SKM-1 treated with dmso at 0.1 percent for 144 hours (cell line): Measurements from ENCODE around the gene DPPA2.

Experiments used
- DNase-seq: peaks from one replicate; lab custom pipeline; 2025; ENCODE audit not compliant: unreplicated experiment; lab: John Stamatoyannopoulos, UW

The DPPA2 gene

DNA sequence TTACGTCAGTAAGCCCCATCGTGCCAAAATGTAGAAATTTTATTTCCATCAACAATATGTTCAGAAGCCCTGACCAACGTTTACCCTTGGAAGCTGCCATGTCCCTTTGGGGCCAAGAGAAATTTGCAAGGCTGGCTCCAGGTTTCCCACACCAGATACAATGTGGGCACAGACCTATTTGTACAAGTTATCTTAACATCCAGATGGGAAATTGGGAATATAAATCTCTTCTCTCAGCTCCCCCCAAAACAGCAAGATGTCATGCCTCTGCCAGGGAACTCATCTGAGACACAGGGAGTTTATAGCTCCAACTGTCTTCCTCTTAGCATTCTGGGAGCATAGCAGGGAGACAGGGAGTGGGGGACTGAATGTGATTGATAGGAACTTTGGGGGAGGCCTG is 9.3 kb upstream of the DPPA2 start:
- no peak for DNase-seq

DNA sequence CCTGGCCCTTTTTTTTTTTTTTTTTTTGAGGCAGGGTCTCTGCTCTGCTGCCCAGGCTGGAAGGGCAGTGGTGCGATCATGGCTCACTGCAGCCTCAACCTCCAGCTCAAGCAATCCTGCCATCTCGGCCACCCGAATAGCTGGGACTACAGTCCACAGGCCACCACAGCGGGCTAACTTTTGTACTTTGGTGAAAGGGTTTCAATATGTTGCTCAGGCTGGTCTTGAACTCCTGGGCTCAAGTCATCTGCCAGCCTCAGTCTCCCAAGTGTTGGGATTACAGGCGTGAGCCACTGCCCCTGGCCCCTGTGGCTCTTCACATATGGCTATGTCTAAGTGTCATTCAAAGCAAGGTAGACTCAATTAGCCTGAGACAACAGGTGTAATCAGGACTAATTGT is 8.8 kb upstream of the DPPA2 start:
- DNase-seq: no peak

DNA sequence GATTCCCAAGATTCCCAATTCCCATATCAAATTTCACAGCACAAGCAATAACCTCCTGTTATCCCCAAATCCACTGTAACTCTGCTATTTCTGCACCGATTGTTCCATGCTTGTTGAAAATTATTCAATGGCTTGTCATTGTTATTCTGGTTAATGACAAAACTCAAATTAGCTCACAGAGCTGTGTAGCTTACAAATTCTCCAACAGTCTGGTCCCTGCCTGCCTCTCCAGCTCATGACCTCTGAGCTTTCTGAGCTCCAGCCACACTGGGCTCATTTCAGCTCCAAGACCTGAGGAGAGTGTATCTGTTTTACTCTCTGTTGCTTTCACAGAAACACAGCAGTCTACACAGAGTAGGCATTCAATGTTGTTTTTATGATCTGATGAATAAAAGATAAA is 3.3 kb downstream of the DPPA2 start:
- DNase-seq: no peak

DNA sequence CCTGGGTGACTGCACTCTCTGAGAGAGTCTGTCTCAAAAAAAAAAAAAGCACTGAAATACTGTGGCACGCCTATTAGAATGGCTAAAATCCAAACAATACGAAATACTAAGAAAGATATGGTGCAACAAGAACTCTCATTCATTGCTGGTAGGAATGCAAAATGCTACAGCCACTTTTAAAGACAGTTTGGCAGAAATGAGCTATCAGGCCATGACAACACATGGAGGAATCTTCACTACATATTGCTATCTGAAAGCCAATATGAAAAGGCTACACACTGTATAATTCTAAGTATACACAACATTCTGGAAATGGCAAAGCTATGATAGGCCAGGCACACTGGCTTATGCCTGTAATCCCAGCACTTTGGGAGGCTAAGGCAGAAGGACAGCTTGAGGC is 18.8 kb downstream of the DPPA2 start:
- no peak for DNase-seq

DNA sequence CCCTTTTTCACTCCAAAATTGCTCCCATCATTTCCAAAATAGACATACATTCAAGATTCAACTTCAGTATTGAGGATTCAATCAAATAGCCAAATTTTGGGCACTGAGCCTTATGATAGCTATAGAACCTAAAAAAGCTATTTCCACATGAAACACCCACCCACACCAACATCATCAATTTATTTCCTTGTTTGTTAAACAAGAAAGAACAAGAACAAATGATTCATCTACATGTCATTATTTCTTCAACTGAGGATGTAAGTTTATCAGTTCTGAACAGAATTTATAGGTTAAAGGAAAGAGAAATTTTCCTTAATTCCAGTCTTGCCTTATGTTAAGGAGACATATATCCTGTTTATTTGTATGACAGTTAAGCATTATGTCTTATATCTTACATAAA is 32.2 kb downstream of the DPPA2 start:
- no peak for DNase-seq

DNA sequence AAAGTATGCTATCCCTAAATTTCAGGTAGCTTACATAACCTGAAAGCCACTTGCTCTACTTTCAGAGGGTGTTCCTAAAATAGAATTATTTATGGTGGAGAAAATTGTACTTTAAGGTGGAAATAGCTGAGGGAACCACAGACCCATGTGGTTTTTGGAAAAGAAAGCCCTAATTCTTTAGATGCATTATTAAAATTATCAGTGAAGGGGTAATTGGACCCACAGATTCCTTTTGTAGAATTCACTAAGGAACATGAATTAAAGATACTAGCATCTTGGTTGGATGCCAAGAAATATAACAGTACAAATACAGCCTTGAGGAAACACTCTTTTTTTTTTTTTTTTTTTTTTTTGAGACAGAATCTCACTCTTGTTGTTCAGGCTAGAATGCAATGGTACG is 37.8 kb downstream of the DPPA2 start:
- no peak for DNase-seq

DNA sequence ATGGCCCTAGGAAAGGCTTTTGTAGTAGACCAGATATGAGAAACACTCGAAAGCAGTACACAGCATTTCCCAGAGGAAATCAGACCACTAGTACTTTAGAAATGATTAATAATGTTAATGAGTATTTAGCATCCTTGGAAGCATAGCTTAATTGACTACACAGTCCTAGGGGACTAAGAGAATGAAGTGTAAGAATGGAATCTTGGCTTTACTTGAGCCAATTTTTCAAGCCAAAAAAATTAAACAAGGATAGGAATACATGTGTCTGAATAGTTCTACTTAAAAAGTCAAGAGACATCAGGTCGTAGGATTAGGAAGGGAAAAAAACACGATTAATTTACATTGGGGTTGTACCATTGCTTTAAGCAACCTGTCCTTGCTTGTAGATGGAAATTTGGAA is 38.2 kb downstream of the DPPA2 start:
- DNase-seq: no peak

DNA sequence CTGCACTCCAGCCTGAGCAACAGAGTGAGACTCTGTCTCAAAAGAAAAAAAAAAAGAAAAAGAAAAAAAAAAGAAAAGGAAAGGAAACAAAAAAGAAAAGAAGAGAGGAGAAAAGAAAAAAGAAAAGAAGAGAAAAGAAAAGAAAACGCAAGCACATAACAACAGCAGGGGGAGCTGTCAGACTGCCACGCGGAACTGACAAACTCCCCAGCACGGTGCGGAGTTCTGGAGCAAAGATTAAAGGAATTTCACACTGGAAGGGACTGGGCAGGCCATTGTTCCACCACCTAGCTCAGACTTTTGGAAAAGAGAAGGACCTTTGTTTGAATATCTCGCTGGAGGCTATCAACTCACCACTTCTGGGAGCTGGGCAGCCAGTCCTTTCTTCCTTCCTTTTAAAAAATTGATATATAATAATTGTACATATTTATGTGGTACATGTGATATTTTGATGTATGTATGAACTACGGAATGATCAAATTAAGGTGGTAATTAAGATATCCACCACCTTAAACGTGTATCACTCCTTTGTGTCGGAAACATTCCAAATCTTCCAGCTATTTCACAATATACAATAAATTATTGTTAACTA is 40.5 kb downstream of the DPPA2 start:
- DNase-seq: no peak

DNA sequence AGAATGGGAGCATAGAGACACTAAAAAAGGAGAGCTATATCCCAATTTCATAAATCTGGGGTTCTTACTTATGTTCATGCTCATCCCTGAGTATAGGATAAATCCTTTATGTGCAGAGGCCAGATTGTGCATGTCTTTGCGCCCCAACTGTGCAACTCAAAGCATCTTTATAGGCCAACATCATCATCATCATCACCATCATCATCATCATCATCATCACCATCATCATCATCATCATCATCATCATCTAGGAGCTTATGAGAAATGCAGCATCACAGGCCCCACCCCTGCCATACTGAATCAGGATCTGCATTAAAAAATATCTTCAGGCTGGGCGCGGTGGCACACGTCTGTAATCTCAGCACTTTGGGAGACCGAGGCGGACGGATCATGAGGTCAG is 45.5 kb downstream of the DPPA2 start:
- no peak for DNase-seq

DNA sequence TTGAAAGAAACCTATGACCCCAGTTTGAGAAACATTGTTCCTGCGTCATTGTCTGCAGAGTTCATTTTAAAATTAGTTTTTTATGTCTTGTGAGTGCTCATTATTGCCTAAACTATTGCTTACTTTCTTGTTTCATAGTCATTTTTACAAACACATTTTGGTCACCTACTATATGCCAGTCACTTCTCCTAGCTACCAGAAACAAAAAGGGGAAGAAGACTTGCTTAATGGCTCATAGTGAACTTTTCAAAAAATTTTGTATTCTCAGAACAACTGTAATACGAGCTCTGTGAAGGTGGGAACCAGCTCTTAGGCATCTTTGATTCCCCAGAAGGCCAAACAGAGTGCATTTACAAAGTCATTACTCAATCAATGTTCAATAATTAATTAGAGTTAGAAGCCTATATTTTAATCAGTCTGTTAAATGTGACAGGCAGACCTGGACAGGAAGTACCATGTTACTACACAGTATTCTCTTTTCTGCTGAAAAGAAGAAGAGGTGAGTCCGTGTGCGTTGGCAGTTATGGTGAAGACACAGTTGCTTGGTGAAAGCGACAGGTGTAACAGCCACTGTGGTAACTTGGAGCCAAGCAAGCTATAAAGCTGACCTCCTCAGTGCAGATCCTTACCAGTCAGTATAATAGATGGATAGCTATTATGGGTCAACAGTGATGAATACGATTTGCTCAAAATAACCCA is 46.6 kb downstream of the DPPA2 start:
- peak; percentile 77 for DNase-seq

DNA sequence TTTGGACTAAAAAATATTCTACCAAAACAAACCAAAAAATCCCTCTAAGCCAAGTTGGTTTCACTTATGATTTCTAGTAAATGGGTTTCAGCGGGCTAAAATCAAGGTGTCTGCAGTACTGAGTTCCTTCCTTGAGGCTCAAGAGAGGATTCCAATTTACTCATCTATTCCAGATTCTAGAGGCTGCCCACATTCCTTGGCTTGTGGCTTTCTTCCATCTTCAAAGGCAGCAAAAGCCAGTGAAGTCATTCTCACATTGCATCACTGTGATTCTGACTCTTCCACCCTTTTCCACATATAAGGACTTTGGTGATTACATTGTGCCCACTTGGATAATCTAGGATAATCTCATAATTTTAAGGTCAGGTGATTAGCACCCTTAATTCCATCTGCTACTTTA is 48.1 kb downstream of the DPPA2 start:
- DNase-seq: no peak

DNA sequence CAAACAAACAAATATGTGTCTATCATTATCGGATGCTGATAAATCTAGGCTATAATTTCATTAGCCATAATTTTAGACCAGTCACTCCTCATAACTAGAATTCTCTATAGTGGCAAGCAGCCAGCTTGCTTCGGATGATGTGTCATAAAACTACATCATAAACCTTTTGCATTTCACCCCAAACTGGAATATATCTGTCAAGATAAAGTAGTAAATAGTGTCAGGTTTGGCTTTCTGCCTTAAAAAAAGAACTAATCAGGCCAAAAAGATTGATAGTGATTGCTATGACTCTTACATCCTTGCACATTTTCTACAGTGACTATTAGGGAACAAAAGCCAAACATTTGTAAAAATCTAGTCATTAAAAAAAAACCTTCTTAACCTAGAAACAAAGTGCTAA is 51.0 kb downstream of the DPPA2 start:
- no peak for DNase-seq

DNA sequence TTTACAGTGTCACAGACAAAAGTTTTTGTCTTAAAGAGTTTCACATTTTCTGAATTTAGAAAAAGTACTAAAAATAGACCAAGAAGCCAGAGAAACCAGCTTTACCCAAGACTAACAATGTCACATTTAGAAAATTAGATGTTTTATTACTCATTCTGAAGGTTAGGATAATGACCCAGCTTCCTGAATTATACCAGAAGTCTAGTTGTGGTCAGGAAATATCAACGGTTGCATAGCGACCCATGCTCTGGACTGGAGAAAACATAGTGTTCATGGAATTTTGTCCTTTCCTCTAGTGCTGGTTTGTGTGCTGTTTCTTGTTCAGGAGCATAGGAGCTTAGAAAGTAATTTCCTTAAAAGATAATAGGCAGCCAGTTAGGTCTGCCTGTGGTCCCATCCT is 59.0 kb downstream of the DPPA2 start:
- peak; percentile 13 for DNase-seq

DNA sequence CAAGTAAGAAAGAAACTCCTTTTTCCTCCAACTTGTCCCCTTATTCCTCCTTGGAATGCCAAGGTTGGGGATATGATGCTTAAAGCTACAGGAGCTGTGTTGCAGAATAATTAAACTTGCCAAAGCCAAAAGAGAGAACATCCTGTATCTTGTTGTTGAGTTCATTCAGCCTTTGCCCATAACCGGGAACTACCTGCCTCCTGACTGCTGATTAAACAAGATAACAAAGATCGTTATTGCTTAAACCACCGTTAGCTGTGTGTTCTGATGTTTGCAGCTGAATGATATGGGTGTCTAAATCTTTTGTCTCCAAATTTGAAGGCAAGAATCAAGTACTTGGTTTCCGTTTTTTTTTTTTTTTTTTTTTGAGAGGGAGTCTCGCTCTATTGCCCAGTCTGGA is 61.5 kb downstream of the DPPA2 start:
- no peak for DNase-seq

DNA sequence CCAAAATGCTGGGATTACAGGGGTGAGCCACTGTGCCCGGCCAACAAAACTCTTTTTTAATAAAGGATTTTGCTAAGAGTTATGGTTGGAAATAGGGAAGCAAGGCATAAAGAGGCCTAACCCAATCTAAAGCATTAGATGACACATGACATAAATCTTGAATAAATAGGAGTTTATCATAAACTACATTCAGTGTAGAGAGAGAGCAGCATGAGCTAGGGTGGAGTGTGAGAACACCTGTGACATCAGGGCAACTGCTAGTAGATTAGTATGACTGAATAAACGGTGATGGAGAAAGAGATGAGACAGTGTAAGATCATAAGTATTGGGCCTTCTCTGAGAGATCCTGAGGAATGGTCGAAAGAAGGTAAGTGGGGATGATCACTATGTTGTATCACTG is 63.7 kb downstream of the DPPA2 start:
- DNase-seq: no peak
